ENCODE measurements around the gene PRPSAP1. TPM values are rescaled to one million over a fixed set of nuclear protein-coding genes. Genes with fewer than 3 reads are reported as not detected.

Gene PRPSAP1
- total and polyA plus RNA-seq, 2 of the 8 experiments (the other 6 are each of a cell fraction or from before 2014, with no cell fraction given): 32.0 to 54.2 TPM

- 94% methylated on average over 8 of the region's 8 CpGs; no CpG with 5 or more reads in 1 of the 2 experiments for WGBS, 2 experiments (ENCODE audit: extremely low coverage in 1 of 2, insufficient coverage in 1 of 2, insufficient read length in 1 of 2, insufficient replicate concordance in 2 of 2, low coverage in 1 of 2, low lambda C conversion rate in 2 of 2, missing lambda C conversion rate in 1 of 2)
- Histone ChIP-seq H3K56ac (replicated peaks; ENCODE audit: insufficient read length, low read depth, low read length) (no peak overlapping the region), H2BK12ac (ENCODE audit: low read depth, low read length) (no peak overlapping the region), H3K27ac (ENCODE audit: low read depth, low read length) (0 out of 2 replicates have a peak overlapping the region, but pooled peaks have one; percentile 17), H2AK5ac (ENCODE audit: low read depth, low read length) (no peak overlapping the region), H3K27me3 (replicated peaks in 1 of 4; ENCODE audit: control insufficient read depth in 3 of 4, extremely low read depth in 1 of 4, insufficient read depth in 3 of 4, low read length in 3 of 4) (no peaks in the 10 kb centered on the region), H2AFZ (ENCODE audit: low read length) (no peak overlapping the region), H3K9ac (replicated peaks in 1 of 4; ENCODE audit: extremely low read depth in 1 of 4, low read depth in 3 of 4, low read length in 3 of 4) (no peak overlapping the region), H3K79me2 (ENCODE audit: control insufficient read depth in 1 of 2, insufficient read depth in 2 of 2, low read length in 2 of 2) (no peaks in the 10 kb centered on the region), H4K20me1 (replicated peaks in 1 of 2; ENCODE audit: control insufficient read depth in 1 of 2, insufficient read depth in 2 of 2, low read length in 2 of 2) (peaks cover 5 to 7% of the 10 kb centered on the region in 2 experiments), H3K4me3 (ENCODE audit: extremely low read depth in 1 of 4, insufficient read depth in 2 of 4, low read depth in 3 of 4, low read length in 4 of 4) (no peak overlapping the region), H3K14ac (ENCODE audit: insufficient read length) (no peak overlapping the region), H4K8ac (ENCODE audit: extremely low read depth, insufficient read depth, low read length) (no peak overlapping the region), H4K91ac (replicated peaks; ENCODE audit: insufficient read length, low read length) (no peak overlapping the region), H3K23ac (ENCODE audit: insufficient read length) (no peak overlapping the region), H3K18ac (ENCODE audit: extremely low read depth, low read length) (no peak overlapping the region), H2BK5ac (ENCODE audit: low read depth, low read length) (no peak overlapping the region), H2BK20ac (ENCODE audit: low read length) (no peak overlapping the region), H3K4ac (replicated peaks; ENCODE audit: insufficient read length, low read depth, low read length) (no peak overlapping the region), H3K79me1 (ENCODE audit: low read depth, low read length) (no peaks in the 10 kb centered on the region), H2BK15ac (ENCODE audit: low read length) (no peak overlapping the region), H3K36me3 (ENCODE audit: control insufficient read depth in 2 of 4, insufficient read depth in 4 of 4, low read length in 3 of 4) (peaks cover 36 to 69% (median 62%) of the 10 kb centered on the region in 4 experiments), H3K23me2 (ENCODE audit: low read depth, low read length) (no peaks in the 10 kb centered on the region), H3K4me2 (ENCODE audit: insufficient read depth in 1 of 2, low read depth in 2 of 2, low read length in 2 of 2) (no peak overlapping the region), H3K4me1 (replicated peaks in 1 of 4; ENCODE audit: control insufficient read depth in 3 of 4, insufficient read depth in 4 of 4, low read length in 3 of 4) (no peaks in the 10 kb centered on the region), H3K9me3 (ENCODE audit: insufficient read depth in 2 of 2, low read depth in 1 of 2, low read length in 1 of 2) (no peaks in the 10 kb centered on the region), H2BK120ac (replicated peaks; ENCODE audit: low read depth, low read length) (no peak overlapping the region), H4K5ac (ENCODE audit: insufficient read length, low read depth, low read length) (no peak overlapping the region)
- DNase-seq (ENCODE audit: low read depth in 1 of 2, low spot score in 2 of 2) (no peak), FAIRE-seq (no peak)
- POLR2A ChIA-PET (ENCODE audit: partially characterized antibody): interaction anchor here (1.1 kb wide), 1 partner anchor 90 kb away, joined by 3 read pairs; no protein-coding TSS in a partner anchor
- CTCF ChIA-PET (ENCODE audit: partially characterized antibody): interaction anchor here (0.6 to 28.1 kb wide), 39 partner anchors 12 to 364 kb away, joined by 3 to 635 read pairs (median 7); partner anchors contain the start of genes AANAT, PRPSAP1, QRICH2 and RHBDF2
- TF ChIP-seq, protein P1, sequence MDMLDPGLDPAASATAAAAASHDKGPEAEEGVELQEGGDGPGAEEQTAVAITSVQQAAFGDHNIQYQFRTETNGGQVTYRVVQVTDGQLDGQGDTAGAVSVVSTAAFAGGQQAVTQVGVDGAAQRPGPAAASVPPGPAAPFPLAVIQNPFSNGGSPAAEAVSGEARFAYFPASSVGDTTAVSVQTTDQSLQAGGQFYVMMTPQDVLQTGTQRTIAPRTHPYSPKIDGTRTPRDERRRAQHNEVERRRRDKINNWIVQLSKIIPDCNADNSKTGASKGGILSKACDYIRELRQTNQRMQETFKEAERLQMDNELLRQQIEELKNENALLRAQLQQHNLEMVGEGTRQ (IDR thresholded peaks at IDR 0.05; ENCODE audit: low read length): no peak
- no peak for TF ChIP-seq JUN (IDR thresholded peaks at IDR 0.05; ENCODE audit: low read depth, low read length)
- no peak for TF ChIP-seq CBX5 (IDR thresholded peaks at IDR 0.05; ENCODE audit: low read depth, low read length)
- no peak for TF ChIP-seq KDM5A (IDR thresholded peaks at IDR 0.05; ENCODE audit: low read length)
- no peak for TF ChIP-seq NANOG (IDR thresholded peaks at IDR 0.05; ENCODE audit: insufficient read depth, low read depth, low read length, poor library complexity, severe bottlenecking)
- TF ChIP-seq, protein P2, sequence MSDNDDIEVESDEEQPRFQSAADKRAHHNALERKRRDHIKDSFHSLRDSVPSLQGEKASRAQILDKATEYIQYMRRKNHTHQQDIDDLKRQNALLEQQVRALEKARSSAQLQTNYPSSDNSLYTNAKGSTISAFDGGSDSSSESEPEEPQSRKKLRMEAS (IDR thresholded peaks at IDR 0.05): no peak
- TF ChIP-seq JUND (IDR thresholded peaks at IDR 0.05; ENCODE audit: low read length): no peak
- TF ChIP-seq MAFK (IDR thresholded peaks at IDR 0.05; ENCODE audit: low read depth, low read length): no peak
- TF ChIP-seq CHD1 (IDR thresholded peaks at IDR 0.05; ENCODE audit: low read depth, low read length): no peak
- no peak for TF ChIP-seq EZH2 (IDR thresholded peaks at IDR 0.05; ENCODE audit: low read depth, low read length, severe bottlenecking)
- no peak for TF ChIP-seq SP1 (IDR thresholded peaks at IDR 0.05; ENCODE audit: low read depth, low read length)
- TF ChIP-seq TBP (IDR thresholded peaks at IDR 0.05; ENCODE audit: low read depth, low read length): no peak
- TF ChIP-seq EGR1 (IDR thresholded peaks at IDR 0.05; ENCODE audit: borderline replicate concordance, low read depth, low read length): no peak
Observed at GRCh38 chr17:76397184-76397583, 43.5 kb upstream of the PRPSAP1 start.
